HG03066 (cell line): Measurements from ENCODE around the gene CCDC28B.

Source experiments
- ATAC-seq: cut with Tn5 transposase; IDR thresholded peaks from one replicate; pipeline ENCODE4 v1.9.1; 2021; ENCODE audit warnings: low read depth; ENCODE audit not compliant: unreplicated experiment

Gene CCDC28B

GRCh38 chr1:32249831-32250525 lies 49.6 kb downstream of the CCDC28B start:
- peak; percentile 54 for ATAC-seq

GRCh38 chr1:32250893-32251716 lies 50.7 kb downstream of the CCDC28B start, which contains the start of gene LCK:
Gene LCK, plus strand, starts transcription at chr1:32251265. Its CDS starts 23,065 bp downstream, at chr1:32274330.
- no peak for ATAC-seq
